ENCODE results near the gene USP3. TPM values are rescaled to one million over a fixed set of nuclear protein-coding genes. Genes with fewer than 3 reads are reported as not detected.

Gene USP3
- total and polyA plus RNA-seq, 9 of the 15 experiments (the other 6 are each of a cell fraction or from before 2014, with no cell fraction given) = 17.3 to 54.3 (median 34.8) TPM

GRCh38 chr15:63487076-63487757 is 17.2 kb upstream of the USP3 start (continued):
- no peak for TF ChIP-seq ELK1 (CRISPR knock-in tag; IDR thresholded peaks at IDR 0.05)
- no peak for TF ChIP-seq U2AF2 (optimal IDR thresholded peaks at IDR 0.05; ENCODE audit: low read depth, low read length)
- no peak for TF ChIP-seq HOMEZ (CRISPR knock-in tag; IDR thresholded peaks at IDR 0.05)
- TF ChIP-seq TSHZ1 (CRISPR knock-in tag; IDR thresholded peaks at IDR 0.05) = no peak
- TF ChIP-seq ZNF507 (tag; conservative IDR thresholded peaks at IDR 0.05) = no peak
- no peak for TF ChIP-seq ZNF583 (CRISPR knock-in tag; IDR thresholded peaks at IDR 0.05)
- no peak for TF ChIP-seq MECOM (CRISPR knock-in tag; IDR thresholded peaks at IDR 0.05)
- TF ChIP-seq SPI1 (IDR thresholded peaks at IDR 0.05; ENCODE audit: borderline replicate concordance, low read depth, low read length) = no peak
- no peak for TF ChIP-seq THRAP3 (IDR thresholded peaks at IDR 0.05; ENCODE audit: borderline replicate concordance)
- peak; percentile 81; the same call in 1 of the 2 replicates for TF ChIP-seq SMARCE1 (IDR thresholded peaks at IDR 0.05)
- TF ChIP-seq ZFP91 (CRISPR knock-in tag; IDR thresholded peaks at IDR 0.05) = no peak
- no peak for TF ChIP-seq FOXM1 (IDR thresholded peaks at IDR 0.05; ENCODE audit: low read depth)
- no peak for TF ChIP-seq FOXM1 (CRISPR knock-in tag; IDR thresholded peaks at IDR 0.05; ENCODE audit: low read depth)
- no peak for TF ChIP-seq ATF1 (CRISPR knock-in tag; IDR thresholded peaks at IDR 0.05)
- no peak for TF ChIP-seq ATF1 (tag; IDR thresholded peaks at IDR 0.05)
- no peak for TF ChIP-seq THAP12 (CRISPR knock-in tag; IDR thresholded peaks at IDR 0.05)
- no peak for TF ChIP-seq ZNF57 (CRISPR knock-in tag; IDR thresholded peaks at IDR 0.05)
- no peak for TF ChIP-seq ZNF655 (CRISPR knock-in tag; IDR thresholded peaks at IDR 0.05)

All from K562 (cell line).